ENCODE results near the gene ZC3H7B. TPM values are rescaled to one million over a fixed set of nuclear protein-coding genes. Genes with fewer than 3 reads are reported as not detected.

Gene ZC3H7B
- total RNA-seq, 1 experiment from 2014 or later, result 60.6 TPM

GRCh38 chr22:41315586-41315985 is 14.3 kb downstream of the ZC3H7B start:
- no peak overlapping the region for H3K27ac Mint-ChIP-seq (ENCODE audit: unreplicated experiment)
- ChIA-PET CTCF (no interaction called here), POLR2A (no interaction called here)
- peaks cover 8% of the 10 kb centered on the region for H3K4me1 Mint-ChIP-seq (ENCODE audit: low read depth, unreplicated experiment)
- Histone ChIP-seq H3K4me1 (peaks cover 5% of the 10 kb centered on the region; the same call in 1 of the 2 replicates), H3K9me3 (no peaks in the 10 kb centered on the region), H3K27me3 (replicated peaks; ENCODE audit: control insufficient read depth, insufficient read depth, low read length) (no peaks in the 10 kb centered on the region), H3K36me3 (ENCODE audit: control insufficient read depth, insufficient read depth, low read length) (no peaks in the 10 kb centered on the region), H3K4me3 (ENCODE audit: low read depth, low read length) (no peak overlapping the region)
- H3K4me3 Mint-ChIP-seq (ENCODE audit: unreplicated experiment), result no peak overlapping the region
- H3K27me3 Mint-ChIP-seq (ENCODE audit: insufficient read depth, unreplicated experiment), result no peaks in the 10 kb centered on the region
- TF ChIP-seq CTCF (IDR thresholded peaks at IDR 0.05; ENCODE audit: insufficient read depth in 1 of 2, low read depth in 1 of 2, low read length in 1 of 2, severe bottlenecking in 1 of 2, unreplicated experiment in 1 of 2), result no peak
- H3K9me3 Mint-ChIP-seq (ENCODE audit: unreplicated experiment), result no peaks in the 10 kb centered on the region
- no TSS peak for BruUV-seq (replicated peaks)
- DNase-seq, result no peak
- H3K36me3 Mint-ChIP-seq (ENCODE audit: insufficient read depth, unreplicated experiment), result peaks cover 15% of the 10 kb centered on the region
- intact Hi-C loops (cut with micrococcal nuclease; ENCODE audit: unreplicated experiment), result no loop called here

- H3K4me1 Mint-ChIP-seq (ENCODE audit: low read depth, unreplicated experiment), result peaks cover 6% of the 10 kb centered on the region
- BruUV-seq (replicated peaks), result no TSS peak
- intact Hi-C loops (cut with micrococcal nuclease; ENCODE audit: unreplicated experiment), result no loop called here
- no peak for DNase-seq
- no peak overlapping the region for H3K27ac Mint-ChIP-seq (ENCODE audit: unreplicated experiment)
- H3K4me3 Mint-ChIP-seq (ENCODE audit: unreplicated experiment), result no peak overlapping the region
- Histone ChIP-seq H3K4me3 (ENCODE audit: low read depth, low read length) (no peak overlapping the region), H3K9me3 (no peaks in the 10 kb centered on the region), H3K27me3 (replicated peaks; ENCODE audit: control insufficient read depth, insufficient read depth, low read length) (no peaks in the 10 kb centered on the region), H3K36me3 (ENCODE audit: control insufficient read depth, insufficient read depth, low read length) (peaks cover 2% of the 10 kb centered on the region; the same call in 1 of the 2 replicates), H3K4me1 (no peaks in the 10 kb centered on the region)
- no peaks in the 10 kb centered on the region for H3K27me3 Mint-ChIP-seq (ENCODE audit: insufficient read depth, unreplicated experiment)
- H3K9me3 Mint-ChIP-seq (ENCODE audit: unreplicated experiment), result no peaks in the 10 kb centered on the region
- no peak for TF ChIP-seq CTCF (IDR thresholded peaks at IDR 0.05; ENCODE audit: insufficient read depth in 1 of 2, low read depth in 1 of 2, low read length in 1 of 2, severe bottlenecking in 1 of 2, unreplicated experiment in 1 of 2)
- ChIA-PET POLR2A (no interaction called here), CTCF (no interaction called here)
- H3K36me3 Mint-ChIP-seq (ENCODE audit: insufficient read depth, unreplicated experiment), result peaks cover 59% of the 10 kb centered on the region
These were observed 19.3 kb downstream of the ZC3H7B start for GRCh38 chr22:41320416-41321240.

GRCh38 chr22:41324821-41325528 is 23.6 kb downstream of the ZC3H7B start:
- H3K36me3 ChIP-seq (ENCODE audit: control insufficient read depth, insufficient read depth, low read length), result peaks cover 2% of the 10 kb centered on the region; the same call in 1 of the 2 replicates
- TF ChIP-seq CTCF (IDR thresholded peaks at IDR 0.05; ENCODE audit: insufficient read depth in 1 of 2, low read depth in 1 of 2, low read length in 1 of 2, severe bottlenecking in 1 of 2, unreplicated experiment in 1 of 2), result no peak
- no TSS peak for BruUV-seq (replicated peaks)
- Mint-ChIP-seq H3K27ac (ENCODE audit: unreplicated experiment) (no peak overlapping the region), H3K9me3 (ENCODE audit: unreplicated experiment) (no peaks in the 10 kb centered on the region), H3K4me3 (ENCODE audit: unreplicated experiment) (no peak overlapping the region), H3K36me3 (ENCODE audit: insufficient read depth, unreplicated experiment) (peaks cover 76% of the 10 kb centered on the region), H3K27me3 (ENCODE audit: insufficient read depth, unreplicated experiment) (no peaks in the 10 kb centered on the region), H3K4me1 (ENCODE audit: low read depth, unreplicated experiment) (peaks cover 6% of the 10 kb centered on the region)
- no peak for DNase-seq
- H3K27me3 ChIP-seq (replicated peaks; ENCODE audit: control insufficient read depth, insufficient read depth, low read length), result no peaks in the 10 kb centered on the region
- ChIA-PET CTCF (no interaction called here), POLR2A (interaction anchor here (0.7 kb wide), 1 partner anchor 38 kb away, joined by 3 read pairs; no protein-coding TSS in a partner anchor)
- no peaks in the 10 kb centered on the region for H3K4me1 ChIP-seq
- intact Hi-C loops (cut with micrococcal nuclease; ENCODE audit: unreplicated experiment), result no loop called here
- no peak overlapping the region for H3K4me3 ChIP-seq (ENCODE audit: low read depth, low read length)
- no peaks in the 10 kb centered on the region for H3K9me3 ChIP-seq
